Esophagus muscularis mucosa (tissue), 4 donors: ENCODE measurements around the gene TAF9. TPM values are rescaled to one million over a fixed set of nuclear protein-coding genes. Genes with fewer than 3 reads are reported as not detected.

Source experiments
- DNase-seq: peaks from one replicate; pipeline ENCODE4 v3.0.0-alpha.2; 2017; ENCODE audit errors: extremely low spot score
- H3K27ac ChIP-seq, 4 donors: fragments of 200-600 bp; sonication (generic); replicated peaks in 1 of 4; 1 replicate in 3 of 4; 2 replicates in 1 of 4; pipeline ENCODE4 v1.5.1; 2016 to 2019; ENCODE audit warnings: mild to moderate bottlenecking in 1 of 4
- H3K27me3 ChIP-seq, 4 donors: fragments of 200-600 bp; sonication (generic); one replicate each; pipeline versions ENCODE4 v1.5.1 to v1.6.0; 2016 to 2019
- H3K36me3 ChIP-seq, 4 donors: fragments of 200-600 bp; sonication (generic); one replicate each; pipeline ENCODE4 v1.5.1; 2016 to 2019
- H3K4me1 ChIP-seq, 4 donors: fragments of 200-600 bp; sonication (generic); one replicate each; pipeline ENCODE4 v1.5.1; 2016 to 2019
- H3K4me3 ChIP-seq, 4 donors: fragments of 200-600 bp; sonication (generic); 1 replicate in 2 of 4; 2 replicates in 2 of 4; pipeline ENCODE4 v1.5.1; 2016 to 2019; ENCODE audit warnings: mild to moderate bottlenecking in 4 of 4, moderate library complexity in 1 of 4
- H3K9me3 ChIP-seq, 4 donors: fragments of 200-600 bp; sonication (generic); 1 replicate in 3 of 4; 2 replicates in 1 of 4; pipeline ENCODE4 v1.5.1; 2016 to 2019
- EP300 ChIP-seq: sonication (generic); formaldehyde crosslinking; IDR thresholded peaks from one replicate; pipeline ENCODE4 v1.6.1; 2017; ENCODE audit warnings: antibody characterized with exemption
- POLR2A ChIP-seq: fragments of 450-650 bp; IDR thresholded peaks from one replicate; pipeline ENCODE4 v1.6.1; 2017; ENCODE audit warnings: antibody characterized with exemption, moderate library complexity, mild to moderate bottlenecking, low read depth
- POLR2AphosphoS5 ChIP-seq, 2 donors: sonication (generic); formaldehyde crosslinking; IDR thresholded peaks; one replicate each; pipeline ENCODE4 v1.6.1; 2017; ENCODE audit warnings: antibody characterized with exemption in 2 of 2
- WGBS: methylation state at CpG from one replicate; pipeline ENCODE4 v1.1.5; 2018; 5-methylcytosine and 5-hydroxymethylcytosine counted together
- intact Hi-C: fragments of 100-400 bp; cut with DNase I; formaldehyde crosslinking; loops from one replicate; pipeline ENCODE4 v1.15.1; 2023
- total RNA-seq, 4 donors: library from RNA; depleted of rRNA; stranded (reverse); fragments of >200 nt; gene quantifications; one replicate each; pipeline versions ENCODE4 v1.1.0 to v1.2.1, GENCODE V29; 2016
- TF ChIP-seq, protein P1 (sequence below), 3 experiments: fragments of 200-600 bp in 2 of 3; fragments of 450-650 bp in 1 of 3; sonication (generic) in 2 of 3; IDR thresholded peaks; one replicate each; pipeline ENCODE4 v1.5.1; 2017 to 2019; ENCODE audit warnings: antibody characterized with exemption in 3 of 3, mild to moderate bottlenecking in 2 of 3, moderate library complexity in 1 of 3

The TAF9 gene
- total RNA-seq, 4 donors from 2014 or later: 28.6 to 38.4 (median 31.5) TPM

- Histone ChIP-seq H3K4me1 (peaks cover 13 to 24% (median 17%) of the 10 kb centered on the region in 4 donors), H3K27me3 (no peaks in the 10 kb centered on the region), H3K4me3 (no peak overlapping the region), H3K9me3 (no peaks in the 10 kb centered on the region), H3K36me3 (peaks cover 17 to 60% (median 34%) of the 10 kb centered on the region in 4 donors), H3K27ac (no peak overlapping the region)
- 45% methylated on average over 3 of the region's 3 CpGs for whole genome bisulfite sequencing
- intact Hi-C loops: no loop called here
- no peak for TF ChIP-seq POLR2AphosphoS5 (IDR thresholded peaks at IDR 0.05)
- no peak for TF ChIP-seq POLR2A
- TF ChIP-seq, protein P1, sequence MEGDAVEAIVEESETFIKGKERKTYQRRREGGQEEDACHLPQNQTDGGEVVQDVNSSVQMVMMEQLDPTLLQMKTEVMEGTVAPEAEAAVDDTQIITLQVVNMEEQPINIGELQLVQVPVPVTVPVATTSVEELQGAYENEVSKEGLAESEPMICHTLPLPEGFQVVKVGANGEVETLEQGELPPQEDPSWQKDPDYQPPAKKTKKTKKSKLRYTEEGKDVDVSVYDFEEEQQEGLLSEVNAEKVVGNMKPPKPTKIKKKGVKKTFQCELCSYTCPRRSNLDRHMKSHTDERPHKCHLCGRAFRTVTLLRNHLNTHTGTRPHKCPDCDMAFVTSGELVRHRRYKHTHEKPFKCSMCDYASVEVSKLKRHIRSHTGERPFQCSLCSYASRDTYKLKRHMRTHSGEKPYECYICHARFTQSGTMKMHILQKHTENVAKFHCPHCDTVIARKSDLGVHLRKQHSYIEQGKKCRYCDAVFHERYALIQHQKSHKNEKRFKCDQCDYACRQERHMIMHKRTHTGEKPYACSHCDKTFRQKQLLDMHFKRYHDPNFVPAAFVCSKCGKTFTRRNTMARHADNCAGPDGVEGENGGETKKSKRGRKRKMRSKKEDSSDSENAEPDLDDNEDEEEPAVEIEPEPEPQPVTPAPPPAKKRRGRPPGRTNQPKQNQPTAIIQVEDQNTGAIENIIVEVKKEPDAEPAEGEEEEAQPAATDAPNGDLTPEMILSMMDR (IDR thresholded peaks at IDR 0.05): peak in 1 of 3 experiments; percentile 37
- DNase-seq: no peak
Measured at GRCh38 chr5:69364414-69364813, 4.9 kb downstream of the TAF9 start.

GRCh38 chr5:69360442-69360841, 8.9 kb downstream of the TAF9 start:
- Histone ChIP-seq H3K4me3 (no peak overlapping the region), H3K27ac (no peak overlapping the region), H3K9me3 (no peaks in the 10 kb centered on the region), H3K4me1 (no peaks in the 10 kb centered on the region), H3K27me3 (no peaks in the 10 kb centered on the region), H3K36me3 (peaks cover 6 to 58% (median 29%) of the 10 kb centered on the region in 4 donors)
- WGBS: 94% methylated on average over 1 of the region's 1 CpG
- intact Hi-C loops: no loop called here
- TF ChIP-seq, protein P1 (IDR thresholded peaks at IDR 0.05): no peak
- no peak for TF ChIP-seq POLR2AphosphoS5 (IDR thresholded peaks at IDR 0.05)
- no peak for TF ChIP-seq EP300
- no peak for TF ChIP-seq POLR2A
- no peak for DNase-seq

DNA sequence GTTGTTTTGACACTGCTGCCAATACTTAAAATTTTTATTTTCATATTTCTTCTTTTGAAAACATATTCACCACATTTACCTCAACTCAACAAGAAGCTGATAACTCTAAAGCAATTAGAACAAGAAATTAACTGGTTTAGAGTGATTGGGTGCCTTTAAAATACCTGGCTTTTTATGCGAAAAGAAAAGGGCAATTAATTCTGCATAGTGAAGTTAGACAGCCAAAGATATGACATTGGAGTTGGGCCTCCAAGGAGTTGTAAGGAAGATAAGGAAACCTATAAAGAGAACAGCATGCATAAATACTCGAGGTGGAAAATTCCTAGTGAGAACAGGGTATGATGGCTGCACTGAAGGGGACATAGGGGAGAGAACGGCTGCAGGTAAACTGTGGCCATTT, 9.6 kb downstream of the TAF9 start:
- no peak for DNase-seq
- WGBS: 79% methylated on average over 3 of the region's 3 CpGs
- no peaks in the 10 kb centered on the region for H3K27me3 ChIP-seq
- H3K4me1 ChIP-seq: no peaks in the 10 kb centered on the region
- peaks cover 2 to 58% (median 30%) of the 10 kb centered on the region in 4 donors for H3K36me3 ChIP-seq
- H3K4me3 ChIP-seq: no peak overlapping the region
- no peak overlapping the region for H3K27ac ChIP-seq
- intact Hi-C loops: no loop called here
- TF ChIP-seq POLR2A: no peak
- no peak for TF ChIP-seq EP300
- TF ChIP-seq, protein P1 (IDR thresholded peaks at IDR 0.05): no peak
- TF ChIP-seq POLR2AphosphoS5 (IDR thresholded peaks at IDR 0.05): no peak
- H3K9me3 ChIP-seq: no peaks in the 10 kb centered on the region

GRCh38 chr5:69350664-69351063, 18.7 kb downstream of the TAF9 start:
- peaks cover 25 to 62% (median 49%) of the 10 kb centered on the region in 4 donors for H3K36me3 ChIP-seq
- H3K27ac ChIP-seq: no peak overlapping the region
- no peak for DNase-seq
- no peaks in the 10 kb centered on the region for H3K4me1 ChIP-seq
- intact Hi-C loops: no loop called here
- no peak overlapping the region for H3K4me3 ChIP-seq
- H3K27me3 ChIP-seq: no peaks in the 10 kb centered on the region
- no peak for TF ChIP-seq EP300
- TF ChIP-seq POLR2A: no peak
- TF ChIP-seq POLR2AphosphoS5 (IDR thresholded peaks at IDR 0.05): no peak
- TF ChIP-seq, protein P1 (IDR thresholded peaks at IDR 0.05): no peak
- H3K9me3 ChIP-seq: no peaks in the 10 kb centered on the region

DNA sequence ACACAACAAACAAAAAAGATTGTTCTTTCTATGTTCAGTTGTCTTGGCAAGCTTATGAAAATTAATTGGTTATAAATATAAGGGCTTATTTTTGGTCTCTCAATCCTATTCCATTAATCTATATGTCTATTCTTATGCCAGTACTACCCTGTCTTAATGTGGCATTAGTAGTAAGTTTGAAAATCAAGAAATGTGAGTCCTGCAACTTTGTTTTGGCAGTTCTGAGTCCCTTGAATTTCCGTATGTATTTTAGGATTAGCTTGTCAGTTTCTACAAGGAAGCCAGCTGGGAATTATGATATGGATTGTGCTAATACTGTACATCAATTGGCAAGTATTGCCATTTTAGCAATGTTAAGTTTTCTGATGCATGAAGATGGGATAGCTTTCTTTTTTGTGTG, 26.2 kb downstream of the TAF9 start:
- no peak for TF ChIP-seq EP300
- TF ChIP-seq POLR2A: no peak

More for the DNA sequence above, 26.2 kb downstream of the TAF9 start:
- intact Hi-C loops: no loop called here
- 64% methylated on average over 1 of the region's 1 CpG for WGBS
- Histone ChIP-seq H3K4me1 (no peaks in the 10 kb centered on the region), H3K36me3 (peaks cover 0 to 5% (median 0%) of the 10 kb centered on the region in 4 donors), H3K27me3 (no peaks in the 10 kb centered on the region), H3K4me3 (no peak overlapping the region), H3K9me3 (no peaks in the 10 kb centered on the region), H3K27ac (no peak overlapping the region)
- DNase-seq: no peak
